Activated CD8-positive, alpha-beta memory T cell treated with anti-CD3 and anti-CD28 coated beads, Interleukin-2, amount 50 U/mL, for 4 hours (primary cell): Measurements from ENCODE around the gene GET4.

Experiments used
- DNase-seq: peaks from one replicate; pipeline ENCODE4 v3.0.0-alpha.2; 2020

GET4 gene, protein sequence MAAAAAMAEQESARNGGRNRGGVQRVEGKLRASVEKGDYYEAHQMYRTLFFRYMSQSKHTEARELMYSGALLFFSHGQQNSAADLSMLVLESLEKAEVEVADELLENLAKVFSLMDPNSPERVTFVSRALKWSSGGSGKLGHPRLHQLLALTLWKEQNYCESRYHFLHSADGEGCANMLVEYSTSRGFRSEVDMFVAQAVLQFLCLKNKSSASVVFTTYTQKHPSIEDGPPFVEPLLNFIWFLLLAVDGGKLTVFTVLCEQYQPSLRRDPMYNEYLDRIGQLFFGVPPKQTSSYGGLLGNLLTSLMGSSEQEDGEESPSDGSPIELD

DNA sequence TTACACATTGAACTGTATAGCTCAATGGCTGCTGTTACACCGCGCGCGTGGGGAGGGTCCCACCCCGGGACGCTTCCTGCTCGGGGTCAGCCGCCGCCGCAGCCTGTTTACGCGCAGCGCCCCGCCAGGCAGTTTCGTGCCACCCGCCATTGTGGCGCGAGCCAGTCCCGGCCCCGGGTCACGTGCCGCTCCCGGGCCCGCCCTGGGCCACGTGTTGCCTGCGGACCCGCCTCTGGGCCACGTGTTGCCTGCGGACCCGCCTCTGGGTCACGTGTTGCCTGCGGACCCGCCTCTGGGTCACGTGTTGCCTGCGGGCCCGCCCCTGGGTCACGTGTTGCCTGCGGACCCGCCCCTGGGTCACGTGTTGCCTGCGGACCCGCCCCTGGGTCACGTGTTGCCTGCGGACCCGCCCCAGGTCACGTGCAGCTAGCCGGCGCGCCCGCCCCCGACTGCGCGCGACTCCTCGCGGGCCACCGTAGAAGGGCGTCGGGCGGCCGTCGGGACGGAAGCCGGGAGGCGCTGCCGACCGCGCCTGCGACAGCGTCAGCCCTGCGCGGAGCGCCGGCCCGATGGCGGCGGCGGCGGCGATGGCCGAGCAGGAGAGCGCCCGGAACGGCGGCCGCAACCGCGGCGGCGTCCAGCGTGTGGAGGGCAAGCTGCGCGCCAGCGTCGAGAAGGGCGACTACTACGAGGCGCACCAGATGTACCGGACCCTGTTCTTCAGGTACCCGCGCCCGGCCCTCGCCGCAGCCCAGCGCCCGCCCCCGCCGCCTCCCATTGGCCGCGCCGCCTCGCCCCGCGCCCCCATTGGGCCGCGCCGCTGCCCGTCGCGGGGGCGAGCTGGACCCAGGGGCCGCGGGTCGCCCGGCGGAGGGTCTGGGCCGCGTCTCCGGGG is at the start of gene GET4:
Gene GET4 (plus strand): TSS at position 478 of the 895 bp plus-strand sequence. CDS start 92 bp downstream, at position 570.
- peak; percentile 95 for DNase-seq

DNA sequence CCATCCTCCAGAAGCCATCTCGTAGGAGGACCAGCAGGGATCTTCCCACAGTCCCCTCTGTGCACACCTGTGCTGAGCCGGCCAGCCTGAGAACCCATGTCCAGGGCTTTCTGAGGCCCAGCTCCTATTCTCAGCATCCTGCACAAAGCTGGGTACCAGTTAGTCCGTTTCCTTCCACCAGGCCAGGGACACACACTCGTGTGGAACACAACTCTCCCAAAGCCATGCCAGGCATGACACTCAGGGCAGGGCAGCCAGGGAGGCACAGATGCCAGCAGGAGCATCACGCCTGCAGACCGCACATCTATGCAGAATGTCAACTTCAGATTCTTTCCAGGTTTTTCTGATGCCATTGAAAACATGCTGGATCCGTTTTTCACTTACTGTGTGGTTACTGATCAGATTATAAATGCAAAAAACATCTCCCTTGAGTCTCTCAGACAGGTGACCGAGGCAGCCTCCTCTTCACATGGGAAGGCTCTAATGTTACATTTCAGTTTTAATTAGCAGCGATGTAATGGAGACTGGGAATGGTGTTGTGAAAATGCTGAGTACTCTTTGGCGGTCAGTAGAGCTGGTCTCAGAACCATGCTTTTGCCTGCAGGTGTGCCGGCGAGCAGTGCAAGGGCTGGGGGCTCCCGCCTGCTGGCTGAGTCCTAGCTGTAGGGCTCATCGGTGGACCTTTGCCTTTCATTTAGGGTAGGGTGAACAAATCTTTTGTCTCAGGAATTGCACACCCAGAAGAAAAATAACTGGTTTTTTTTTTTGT is 47.4 kb upstream of the GET4 start:
- DNase-seq, result no peak

DNA sequence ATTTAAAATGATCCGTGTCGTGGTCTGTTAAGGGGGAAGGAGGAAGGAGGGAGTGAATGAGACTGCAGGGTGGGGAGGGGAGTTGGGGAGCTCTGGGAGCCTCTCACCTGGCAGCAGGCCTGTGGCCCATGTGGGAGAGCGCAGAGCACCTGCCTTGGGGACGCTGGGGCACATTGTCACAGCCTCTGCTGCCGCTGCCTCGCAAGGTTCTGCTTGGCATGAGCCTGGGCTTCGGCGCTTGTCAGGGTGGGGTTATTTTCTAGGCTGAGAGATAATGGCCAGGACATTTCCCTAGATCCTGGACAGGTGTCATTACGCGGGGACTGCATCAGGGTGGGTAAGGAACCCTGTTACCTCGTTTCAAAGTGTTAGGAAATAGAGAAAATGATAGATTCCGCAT is 46.3 kb upstream of the GET4 start:
- no peak for DNase-seq

DNA sequence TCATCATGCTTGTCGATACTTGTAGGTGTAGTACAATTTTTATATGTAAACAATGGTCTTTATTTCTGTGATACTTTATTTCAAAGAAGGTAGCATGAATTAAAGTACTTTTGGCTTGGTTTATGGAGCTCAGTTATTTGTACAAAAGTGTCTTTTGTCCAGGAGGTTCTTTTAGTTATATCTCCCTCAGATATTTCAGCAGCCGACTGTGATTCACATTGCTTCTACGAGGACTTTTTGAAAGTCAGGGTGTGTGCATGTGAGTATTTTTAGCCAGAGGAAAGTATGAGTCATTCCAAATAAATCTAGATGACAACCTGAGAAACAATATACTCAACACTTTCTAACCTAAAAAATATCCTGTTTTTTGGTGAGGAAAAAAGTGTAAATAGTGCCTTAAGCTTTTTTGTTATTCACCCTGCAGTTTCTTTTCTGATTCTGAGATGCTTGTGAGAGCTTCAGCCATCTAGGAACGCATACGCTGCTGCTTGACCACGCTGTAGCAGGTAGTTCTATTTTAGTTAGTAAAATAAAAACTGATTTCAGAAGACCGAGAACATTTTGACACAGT is 44.7 kb upstream of the GET4 start:
- DNase-seq, result no peak

DNA sequence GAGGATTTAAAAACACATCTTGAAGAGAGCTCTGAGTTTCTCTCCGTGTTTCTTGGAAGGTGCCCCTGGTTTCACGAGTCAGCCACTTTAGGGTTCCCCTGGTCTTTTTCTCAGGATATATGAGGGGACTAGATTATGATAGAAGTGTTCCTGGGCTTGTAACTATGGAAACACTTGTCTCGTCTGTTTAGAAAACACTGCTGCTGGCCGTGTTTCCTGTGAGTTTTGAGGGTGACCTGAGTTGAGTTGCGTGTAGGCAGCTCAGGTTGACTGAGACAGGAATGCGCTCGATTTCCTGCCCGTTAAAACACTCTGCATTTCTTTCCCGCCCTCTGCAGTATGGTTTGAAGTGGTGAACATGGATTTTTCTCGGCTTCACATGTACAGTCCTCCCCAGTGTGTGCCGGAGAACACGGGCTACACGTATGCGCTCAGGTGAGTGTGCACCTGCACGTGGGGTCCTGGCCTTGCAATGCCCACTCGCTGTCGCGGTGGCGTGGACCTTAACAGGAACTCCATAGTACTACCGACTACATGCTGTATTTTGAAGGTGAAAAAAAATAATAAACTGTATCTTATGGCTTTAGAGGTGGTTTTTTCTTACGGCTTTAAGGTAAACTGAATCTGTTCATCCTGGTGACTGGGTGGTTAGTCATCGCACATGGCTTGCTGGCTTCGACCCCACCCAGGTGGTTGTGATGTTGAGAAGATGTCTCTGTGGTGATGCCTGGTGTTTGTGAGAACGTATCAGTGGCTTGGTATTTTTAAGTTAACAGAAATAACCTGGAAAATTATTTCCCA is 44.0 kb upstream of the GET4 start, which contains the start of gene SUN1:
Gene SUN1 (plus strand): TSS at position 310 of the 801 bp plus-strand sequence. CDS start 49 bp downstream, at position 359.
- DNase-seq, result peak; percentile 76

DNA sequence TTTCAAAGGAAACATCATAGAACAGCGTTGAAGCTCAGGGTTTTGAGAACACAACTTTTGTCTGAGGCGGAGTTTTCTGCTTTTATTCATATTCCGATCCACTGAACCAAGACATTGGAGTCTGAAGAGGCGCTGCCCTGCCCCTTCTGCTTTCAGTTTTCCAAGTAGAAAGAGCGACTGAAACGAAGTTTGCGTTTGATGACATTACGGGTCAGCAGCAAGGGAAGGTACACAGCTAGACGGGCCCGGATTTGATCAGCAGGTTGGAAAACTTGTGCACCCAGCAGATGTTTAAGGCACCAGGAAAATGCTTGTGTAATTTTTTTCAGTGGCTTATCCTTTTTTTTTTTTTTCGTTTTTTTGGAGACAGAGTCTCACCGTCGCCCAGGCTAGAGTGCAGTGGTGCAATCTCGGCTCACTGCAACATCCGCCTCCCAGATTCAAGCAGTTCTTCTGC is 43.4 kb upstream of the GET4 start:
- DNase-seq, result no peak

DNA sequence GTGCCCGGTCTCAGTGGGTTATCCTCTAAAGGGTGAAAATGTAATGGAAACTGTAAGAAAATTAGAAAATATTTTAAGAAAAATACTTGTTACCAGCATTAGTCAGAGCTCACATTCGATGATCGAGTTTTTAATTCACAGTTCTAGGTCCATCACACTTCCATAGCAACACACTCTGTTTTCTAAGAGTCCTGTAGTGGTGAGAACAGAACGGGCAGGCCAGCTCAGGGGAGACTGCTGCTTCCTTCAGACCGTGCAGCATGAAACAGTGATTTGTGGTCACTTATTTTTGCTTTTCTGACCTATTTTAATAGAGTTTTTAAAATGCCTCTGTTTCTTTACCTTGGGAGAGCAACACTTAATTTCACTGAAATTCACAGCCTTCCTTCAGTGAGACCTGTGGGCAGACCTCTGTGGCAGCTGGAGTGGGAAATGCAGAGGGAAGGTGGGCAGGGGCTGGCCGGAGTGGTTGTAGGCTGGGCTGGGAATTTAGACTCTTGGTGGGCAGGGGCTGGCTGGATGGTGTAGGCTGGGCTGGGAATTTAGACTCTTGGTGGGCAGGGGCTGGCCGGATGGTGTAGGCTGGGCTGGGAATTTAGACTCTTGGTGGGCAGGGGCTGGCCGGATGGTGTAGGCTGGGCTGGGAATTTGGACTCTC is 42.6 kb upstream of the GET4 start:
- no peak for DNase-seq

DNA sequence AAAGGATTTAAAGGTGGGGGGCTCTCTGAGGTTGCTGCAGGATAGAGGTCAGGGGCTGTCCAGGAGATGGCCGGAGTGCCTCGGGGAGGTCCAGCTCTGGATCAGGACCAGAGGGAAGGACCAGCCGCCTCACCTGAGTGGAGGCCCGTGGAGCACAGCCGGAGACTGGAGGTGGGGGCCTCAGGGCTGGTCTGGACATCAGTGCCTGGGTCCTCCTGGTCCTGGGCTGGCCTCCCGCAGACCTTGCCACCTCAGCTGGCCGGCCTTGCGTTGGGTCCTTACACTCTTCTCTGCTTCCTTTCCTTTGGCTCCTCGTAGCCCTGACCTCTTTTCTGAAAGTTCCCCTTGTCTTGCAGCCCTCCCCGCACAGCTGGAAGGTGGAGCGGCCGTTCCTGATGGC is 42.1 kb upstream of the GET4 start:
- DNase-seq, result no peak

DNA sequence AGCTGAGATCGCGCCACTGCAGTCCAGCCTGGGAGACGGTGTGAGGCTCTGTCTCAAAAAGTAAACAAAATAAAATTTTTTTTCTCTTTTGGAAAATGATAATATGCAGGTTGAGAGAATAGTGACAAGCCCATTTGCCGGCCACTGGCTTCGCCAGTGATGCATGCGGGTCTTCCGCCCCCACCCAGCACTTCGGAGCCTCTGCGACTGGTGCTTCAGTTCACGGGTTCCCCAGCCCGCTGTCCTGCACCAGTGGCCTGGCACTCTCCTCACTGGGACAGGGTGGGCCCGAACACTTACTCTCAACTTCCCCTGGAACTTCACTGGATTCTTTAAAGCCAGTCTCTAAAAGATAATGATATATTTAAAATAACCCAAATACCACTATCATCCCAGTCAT is 41.3 kb upstream of the GET4 start:
- DNase-seq, result no peak

DNA sequence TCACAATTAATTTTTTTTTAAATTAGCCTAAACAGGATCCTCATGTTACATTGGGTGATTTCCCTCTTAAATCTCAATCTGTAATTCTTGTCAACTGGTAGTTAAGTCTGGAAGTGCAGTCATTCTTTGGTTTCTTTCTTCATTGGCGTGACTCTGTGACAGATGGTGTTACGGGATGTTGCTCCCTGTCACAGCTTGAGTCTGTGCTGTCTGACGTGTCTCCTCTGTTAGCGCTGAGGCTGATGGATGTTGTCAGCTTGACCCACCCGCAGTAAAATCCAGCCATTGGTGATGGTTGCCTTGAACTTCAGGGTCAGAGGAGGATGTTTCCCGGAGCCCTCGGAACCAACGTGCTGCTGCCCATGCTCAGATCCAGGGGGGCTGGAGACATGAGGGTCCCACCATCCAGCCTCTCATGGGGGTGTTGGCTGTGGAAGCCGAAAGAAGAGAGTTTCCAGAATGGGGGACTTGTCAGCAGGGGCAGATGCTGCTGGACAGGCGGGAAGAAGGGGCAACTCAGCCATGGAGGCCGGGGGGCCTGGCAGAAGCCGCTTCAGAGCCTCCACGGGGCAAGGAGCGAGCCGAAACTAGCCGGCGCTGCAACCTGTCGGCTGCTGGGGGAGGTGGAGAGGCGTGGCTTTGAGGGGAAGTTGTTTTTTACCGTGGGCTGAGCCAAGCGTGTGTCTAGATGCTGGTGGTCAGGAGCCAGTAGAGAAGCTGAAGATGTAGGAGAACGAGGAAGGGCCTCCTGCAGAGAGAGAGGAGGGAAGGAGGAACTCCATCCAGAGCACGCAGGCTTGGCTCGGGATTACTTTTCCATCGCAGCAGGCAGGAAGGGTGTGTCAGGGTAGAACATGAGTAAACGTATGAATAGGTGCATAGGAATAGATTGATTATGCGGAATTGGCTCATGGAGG is 40.6 kb upstream of the GET4 start:
- no peak for DNase-seq

DNA sequence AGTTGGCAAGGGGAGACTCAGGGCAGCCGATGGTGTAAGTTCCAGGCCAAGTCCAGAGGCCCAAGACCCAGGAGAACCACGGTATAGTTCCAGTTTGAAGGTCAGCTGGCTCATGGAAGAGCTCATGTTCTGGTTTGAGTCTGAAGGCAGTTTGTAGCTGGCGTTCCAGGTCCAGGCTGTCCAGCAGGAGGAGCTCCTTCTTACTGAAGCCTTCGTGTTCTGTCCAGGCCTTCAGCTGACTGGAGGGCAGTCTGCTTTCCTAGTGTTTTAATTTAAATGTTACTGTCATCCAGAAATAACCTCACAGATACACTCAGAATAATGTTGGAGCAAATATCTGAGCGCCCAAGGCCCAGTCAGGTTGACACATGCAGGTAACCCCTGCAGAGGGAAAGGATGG is 39.9 kb upstream of the GET4 start:
- no peak for DNase-seq

DNA sequence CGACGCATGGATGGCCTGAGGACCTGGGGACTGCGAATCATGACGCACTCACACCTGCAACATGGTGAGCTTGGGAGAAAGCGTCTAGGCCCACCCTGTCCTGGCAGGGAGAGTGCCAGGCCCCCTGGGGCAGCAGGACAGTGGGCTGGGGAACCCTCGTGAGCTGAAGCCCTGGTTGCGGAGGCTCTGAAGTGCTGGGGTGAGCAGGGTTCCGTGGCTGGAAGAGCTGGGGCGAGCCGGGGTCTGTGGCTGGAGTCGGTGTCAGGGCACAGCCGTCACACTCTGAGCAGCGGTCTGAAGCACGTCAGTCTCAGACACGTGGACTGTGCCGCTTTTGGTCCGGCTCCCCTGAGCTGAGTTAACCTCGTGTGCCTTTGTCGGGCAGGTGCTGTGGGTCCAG is 39.4 kb upstream of the GET4 start:
- no peak for DNase-seq

DNA sequence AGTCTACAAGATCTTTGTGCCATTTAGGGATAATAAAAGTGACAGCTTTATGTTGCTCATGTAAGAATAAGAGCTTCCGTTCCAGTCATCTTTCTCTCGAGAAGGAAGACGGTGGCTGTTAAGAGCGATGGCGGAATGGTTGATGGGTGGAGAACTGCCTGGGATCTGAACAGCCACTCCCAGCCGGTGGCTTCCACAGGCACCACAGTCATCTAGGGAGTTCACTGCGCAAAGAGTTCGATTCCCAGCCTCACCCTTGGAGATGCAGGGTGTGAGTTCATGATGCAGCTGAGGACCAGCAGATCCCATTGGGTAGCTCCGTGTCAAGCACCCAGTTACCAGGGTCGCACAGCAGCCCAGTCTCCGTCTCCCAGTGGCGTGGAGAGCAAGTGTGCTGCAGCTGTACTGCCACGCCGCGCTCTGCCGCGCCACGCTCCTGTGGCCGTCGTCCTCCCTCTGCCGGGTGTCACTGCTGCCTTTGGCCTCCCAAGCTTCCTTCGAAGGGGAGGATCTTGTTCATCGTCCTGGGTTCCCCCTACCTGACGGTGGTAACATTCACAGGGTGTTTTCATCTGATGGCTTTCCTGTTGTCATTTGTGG is 36.3 kb upstream of the GET4 start:
- DNase-seq, result no peak

DNA sequence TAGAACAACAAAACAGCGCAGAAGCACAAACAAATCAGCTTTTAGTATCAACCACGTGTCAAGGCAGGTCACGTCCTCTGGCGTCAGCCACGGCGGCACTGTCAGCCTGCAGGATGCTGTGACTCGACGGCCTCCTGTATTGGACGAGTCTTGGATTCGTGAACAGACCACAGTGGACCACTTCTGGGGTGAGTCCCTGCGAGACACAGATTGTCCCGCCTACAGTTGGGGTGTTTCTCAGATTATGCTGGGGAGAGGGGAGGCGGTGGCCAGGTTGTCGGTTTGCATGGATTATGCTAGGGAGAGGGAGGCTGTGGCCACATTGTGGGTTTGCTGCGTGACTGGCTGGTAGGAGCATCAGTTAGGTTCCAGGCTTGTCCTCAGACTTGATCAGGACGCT is 34.4 kb upstream of the GET4 start:
- DNase-seq, result no peak

DNA sequence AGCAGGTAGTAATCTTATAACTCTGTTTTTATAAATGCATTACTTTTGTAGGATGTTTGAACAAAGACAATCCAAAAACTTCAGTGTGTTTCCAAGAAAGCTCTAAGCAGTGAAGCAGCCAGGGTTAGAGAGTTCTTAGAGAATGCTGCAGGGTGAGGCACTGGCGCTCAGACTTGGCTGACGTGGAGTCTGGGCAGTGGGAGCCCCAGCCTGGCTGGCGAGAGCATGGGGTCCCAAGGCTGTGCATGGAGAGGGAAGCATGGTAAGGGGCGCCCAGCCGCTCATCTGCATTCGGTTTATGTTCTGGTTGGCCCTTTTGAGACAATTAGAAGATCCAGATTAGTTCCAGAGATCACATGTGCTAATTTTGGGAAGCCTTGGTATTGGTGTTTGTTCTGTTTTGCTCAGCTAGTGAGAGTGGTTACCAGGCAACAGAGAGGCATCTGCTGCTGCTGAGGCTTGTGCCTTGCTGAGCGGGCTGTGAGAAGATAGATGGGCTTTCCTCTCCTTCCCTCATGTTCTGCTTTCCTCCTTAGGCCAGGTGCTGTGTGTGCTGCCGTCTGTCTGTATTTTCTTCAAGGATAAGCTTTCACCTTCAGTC is 33.8 kb upstream of the GET4 start:
- DNase-seq, result no peak

DNA sequence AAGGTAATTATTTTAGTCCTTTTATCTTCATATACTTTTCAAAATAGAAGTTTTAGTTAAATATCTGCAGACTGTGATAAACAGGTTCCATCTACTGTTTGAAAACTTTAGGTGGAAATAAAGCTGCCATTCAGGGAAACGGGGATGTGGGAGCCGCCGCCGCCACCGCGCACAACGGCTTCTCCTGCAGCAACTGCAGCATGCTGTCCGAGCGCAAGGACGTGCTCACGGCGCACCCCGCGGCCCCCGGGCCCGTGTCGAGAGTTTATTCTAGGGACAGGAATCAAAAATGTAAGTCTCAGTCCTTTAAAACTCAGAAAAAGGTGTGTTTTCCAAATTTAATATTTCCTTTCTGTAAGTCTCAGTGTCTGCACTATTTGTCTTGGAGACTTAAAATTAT is 33.1 kb upstream of the GET4 start:
- DNase-seq, result no peak

DNA sequence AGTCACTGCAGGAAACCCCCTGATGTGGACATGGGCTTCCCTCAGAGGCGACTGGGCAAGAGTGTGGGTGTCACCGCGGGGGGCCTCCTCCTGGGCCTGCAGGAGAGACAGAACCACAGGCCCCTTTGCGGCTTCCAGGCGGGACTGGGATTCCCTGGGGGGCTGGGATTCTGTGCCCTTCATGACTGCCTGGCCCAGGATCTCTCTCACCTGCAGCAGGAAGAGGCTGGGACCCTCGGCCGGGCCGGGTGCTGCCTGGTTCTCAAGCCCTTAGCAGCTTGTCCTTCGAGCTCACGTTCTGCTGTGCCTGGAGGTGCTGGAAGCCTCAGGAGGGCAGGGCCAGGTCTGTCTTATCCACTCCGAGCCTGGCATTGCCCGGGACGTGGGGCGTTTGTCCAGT is 32.3 kb upstream of the GET4 start:
- DNase-seq, result no peak

DNA sequence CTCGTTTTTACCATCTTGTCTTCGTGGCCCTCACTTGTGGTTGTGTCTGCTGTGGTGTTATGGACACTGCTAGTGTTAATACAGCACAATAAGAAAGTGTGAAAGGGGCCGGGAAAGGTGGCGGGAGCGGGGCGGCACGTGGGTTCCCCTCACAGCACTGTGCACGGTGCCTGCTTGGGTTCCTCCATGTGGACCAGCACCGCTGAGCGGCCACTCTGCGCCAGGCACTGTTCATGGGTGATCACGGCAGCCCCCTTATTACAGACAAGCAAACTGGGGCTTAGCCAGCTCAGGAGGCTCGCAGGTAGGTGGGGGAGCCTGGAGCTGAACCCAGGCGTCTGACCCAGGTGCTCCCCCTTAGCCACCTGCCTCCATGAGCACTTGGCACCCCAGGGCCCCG is 31.8 kb upstream of the GET4 start:
- no peak for DNase-seq

DNA sequence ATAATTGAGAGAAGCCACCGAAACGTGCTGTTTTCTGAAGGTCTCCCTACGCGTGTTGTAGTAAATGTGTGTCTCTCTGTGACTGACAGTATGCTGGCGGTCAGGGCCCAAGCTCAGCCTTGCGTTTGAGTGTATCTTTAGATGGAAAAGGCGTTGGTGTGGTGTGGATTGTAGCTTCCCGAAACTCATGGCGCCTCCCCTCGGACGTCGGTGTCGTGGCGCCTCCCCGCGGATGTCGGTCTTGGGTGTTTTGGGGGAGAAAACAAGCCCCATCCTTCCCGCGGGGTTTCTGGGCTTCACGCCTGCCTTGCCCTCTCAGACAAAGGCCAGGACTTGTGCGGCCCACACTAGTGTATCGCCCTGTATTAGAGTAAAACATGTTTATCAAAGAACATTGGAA is 31.3 kb upstream of the GET4 start:
- no peak for DNase-seq
